GM19238 (cell line): Measurements from ENCODE around the gene GP1BB.
A peak's percentile ranks its signal among the peaks of the same experiment; 100 is the strongest.

Experiments
- DNase-seq: peaks from one replicate; pipeline ENCODE4 v3.0.0; 2011; ENCODE audit warnings: low spot score; ENCODE audit not compliant: insufficient read length

The GP1BB gene

GRCh38 chr22:19714312-19715187, 8.8 kb upstream of the GP1BB start, which contains the start of gene SEPTIN5:
TSS of gene SEPTIN5 (plus strand) at chr22:19714503. CDS start at chr22:19714589, 86 bp downstream.
- DNase-seq, result no peak

GRCh38 chr22:19715188-19715930, 8.0 kb upstream of the GP1BB start:
- no peak for DNase-seq

GRCh38 chr22:19716041-19716828, 7.1 kb upstream of the GP1BB start:
- DNase-seq, result no peak

GRCh38 chr22:19716829-19717105, 6.6 kb upstream of the GP1BB start:
- no peak for DNase-seq

- no peak for DNase-seq
Measured at GRCh38 chr22:19717181-19717580, 6.2 kb upstream of the GP1BB start.

- peak; percentile 93 for DNase-seq
Measured at GRCh38 chr22:19717691-19718455, 5.5 kb upstream of the GP1BB start.

- DNase-seq, result no peak
Measured at GRCh38 chr22:19718456-19719049, 4.8 kb upstream of the GP1BB start.

- no peak for DNase-seq
Measured at GRCh38 chr22:19719050-19719482, 4.3 kb upstream of the GP1BB start.

- no peak for DNase-seq
Measured at GRCh38 chr22:19719488-19720021, 3.8 kb upstream of the GP1BB start.

- DNase-seq, result no peak
Measured at GRCh38 chr22:19720150-19720827, 3.0 kb upstream of the GP1BB start.

- no peak for DNase-seq
Measured at GRCh38 chr22:19720999-19721329, 2.4 kb upstream of the GP1BB start.

GRCh38 chr22:19721330-19722177, 1.8 kb upstream of the GP1BB start:
- no peak for DNase-seq

GRCh38 chr22:19722178-19722981, 959 bp upstream of the GP1BB start:
- DNase-seq, result no peak

- no peak for DNase-seq
Measured at GRCh38 chr22:19722982-19723231, 432 bp upstream of the GP1BB start.

GRCh38 chr22:19723983-19724827, 866 bp downstream of the GP1BB start:
- no peak for DNase-seq

- no peak for DNase-seq
Measured at GRCh38 chr22:19724927-19725661, 1.8 kb downstream of the GP1BB start.
